Nasal cavity respiratory epithelium epithelial cell of viscerocranial mucosa (primary cell): ENCODE data around the gene INTS11. TPM values are rescaled to one million over a fixed set of nuclear protein-coding genes. Genes with fewer than 3 reads are reported as not detected.

ENCODE experiments used
- total RNA-seq: library from RNA; depleted of rRNA; stranded (reverse); fragments of >200 nt; gene quantifications from 2 replicates; pipeline ENCODE4 v1.2.3, GENCODE V29; 2014

INTS11 gene
- total RNA-seq = 55.4 and 66.1 TPM in 2 replicates

GRCh38 chr1:1324524-1325287 lies at the start of gene INTS11, which contains the start of gene CPTP:
Gene INTS11 (minus strand): TSS chr1:1324660. CDS start chr1:1324608, 52 bp downstream.
Gene CPTP (plus strand): TSS chr1:1324802. CDS start chr1:1326911, 2,109 bp downstream.

GRCh38 chr1:1358433-1359271 lies 34.2 kb upstream of the INTS11 start, which contains the start of gene MXRA8:
Gene MXRA8 (minus strand): TSS chr1:1358555. CDS start chr1:1358504, 51 bp downstream.

GRCh38 chr1:1349256-1350012 lies 25.0 kb upstream of the INTS11 start, which contains the start of gene DVL1:
Gene DVL1 (minus strand): TSS chr1:1349418. CDS start chr1:1349065, 353 bp downstream.

GRCh38 chr1:1331068-1331965 lies 6.9 kb upstream of the INTS11 start, which contains the start of gene TAS1R3:
Gene TAS1R3 (plus strand): TSS chr1:1331280. CDS start chr1:1331346, 66 bp downstream.

GRCh38 chr1:1307923-1308755 lies 16.3 kb downstream of the INTS11 start, which contains the start of the genes ACAP3 and PUSL1:
Gene ACAP3 (minus strand): TSS chr1:1307930. CDS start chr1:1307815, 115 bp downstream.
Gene PUSL1 (plus strand): TSS chr1:1308597. CDS start chr1:1308644, 47 bp downstream.

GRCh38 chr1:1273512-1274298 lies 50.8 kb downstream of the INTS11 start, which contains the start of gene UBE2J2:
Gene UBE2J2 (minus strand): TSS chr1:1273854. CDS start chr1:1267992, 5,862 bp downstream.

Other genes starting within 250 kb of the INTS11 start
- 6.5 and 9.3 TPM in 2 replicates for gene C1orf159, start 208.6 kb downstream of the INTS11 start, total RNA-seq
- gene TTLL10, start 150.8 kb downstream of the INTS11 start, total RNA-seq = 0.28 TPM in 1 of 2 replicates, not detected in the other
- 0.34 and 1.5 TPM in 2 replicates for gene TNFRSF18, start 118.1 kb downstream of the INTS11 start, total RNA-seq
- 0.14 TPM in 1 of 2 replicates, not detected in the other for gene TNFRSF4, start 110.5 kb downstream of the INTS11 start, total RNA-seq
- gene SDF4, start 92.7 kb downstream of the INTS11 start, total RNA-seq = 76.9 and 124 TPM in 2 replicates
- gene B3GALT6, start 92.4 kb downstream of the INTS11 start, total RNA-seq = 24.4 and 25.6 TPM in 2 replicates
- gene C1QTNF12, start 77.9 kb downstream of the INTS11 start, total RNA-seq = 0.93 and 1.4 TPM in 2 replicates
- 46.3 and 60.5 TPM in 2 replicates for gene UBE2J2, start 50.8 kb downstream of the INTS11 start, total RNA-seq
- 0.68 and 1.4 TPM in 2 replicates for gene SCNN1D, start 44.2 kb downstream of the INTS11 start, total RNA-seq
- 17.4 and 57.2 TPM in 2 replicates for gene ACAP3, start 16.7 kb downstream of the INTS11 start, total RNA-seq
- 16.9 and 25.6 TPM in 2 replicates for gene PUSL1, start 16.1 kb downstream of the INTS11 start, total RNA-seq
- gene CPTP, start 142 bp upstream of the INTS11 start, total RNA-seq = 19.8 and 32.1 TPM in 2 replicates
- under 0.01 and 0.36 TPM in 2 replicates for gene TAS1R3, start 6.6 kb upstream of the INTS11 start, total RNA-seq
- 204 and 206 TPM in 2 replicates for gene DVL1, start 24.8 kb upstream of the INTS11 start, total RNA-seq
- 0.34 and 1.1 TPM in 2 replicates for gene MXRA8, start 33.9 kb upstream of the INTS11 start, total RNA-seq
- gene AURKAIP1, start 50.5 kb upstream of the INTS11 start, total RNA-seq = 60.4 and 110 TPM in 2 replicates
- gene CCNL2, start 74.7 kb upstream of the INTS11 start, total RNA-seq = 57.4 and 139 TPM in 2 replicates
- gene MRPL20, start 82.6 kb upstream of the INTS11 start, total RNA-seq = 50.2 and 56.3 TPM in 2 replicates
- 4.4 and 18.2 TPM in 2 replicates for gene ANKRD65, start 96.6 kb upstream of the INTS11 start, total RNA-seq
- gene VWA1, start 111.0 kb upstream of the INTS11 start, total RNA-seq = 2.1 and 18.4 TPM in 2 replicates
- gene ATAD3C, start 125.0 kb upstream of the INTS11 start, total RNA-seq = 0.34 and 1.1 TPM in 2 replicates
- 16.4 and 24.2 TPM in 2 replicates for gene ATAD3B, start 147.1 kb upstream of the INTS11 start, total RNA-seq
- gene ATAD3A, start 187.5 kb upstream of the INTS11 start, total RNA-seq = 18.5 and 34.0 TPM in 2 replicates
- 0.34 and 0.71 TPM in 2 replicates for gene TMEM240, start 216.0 kb upstream of the INTS11 start, total RNA-seq